ENCODE measurements around the gene DUOX2.
"Not testable (repeated sequence)": the region's sequence is repeated elsewhere in the genome, so short reads cannot be mapped to it uniquely, and the experiment has no call there.

The DUOX2 gene

DNA sequence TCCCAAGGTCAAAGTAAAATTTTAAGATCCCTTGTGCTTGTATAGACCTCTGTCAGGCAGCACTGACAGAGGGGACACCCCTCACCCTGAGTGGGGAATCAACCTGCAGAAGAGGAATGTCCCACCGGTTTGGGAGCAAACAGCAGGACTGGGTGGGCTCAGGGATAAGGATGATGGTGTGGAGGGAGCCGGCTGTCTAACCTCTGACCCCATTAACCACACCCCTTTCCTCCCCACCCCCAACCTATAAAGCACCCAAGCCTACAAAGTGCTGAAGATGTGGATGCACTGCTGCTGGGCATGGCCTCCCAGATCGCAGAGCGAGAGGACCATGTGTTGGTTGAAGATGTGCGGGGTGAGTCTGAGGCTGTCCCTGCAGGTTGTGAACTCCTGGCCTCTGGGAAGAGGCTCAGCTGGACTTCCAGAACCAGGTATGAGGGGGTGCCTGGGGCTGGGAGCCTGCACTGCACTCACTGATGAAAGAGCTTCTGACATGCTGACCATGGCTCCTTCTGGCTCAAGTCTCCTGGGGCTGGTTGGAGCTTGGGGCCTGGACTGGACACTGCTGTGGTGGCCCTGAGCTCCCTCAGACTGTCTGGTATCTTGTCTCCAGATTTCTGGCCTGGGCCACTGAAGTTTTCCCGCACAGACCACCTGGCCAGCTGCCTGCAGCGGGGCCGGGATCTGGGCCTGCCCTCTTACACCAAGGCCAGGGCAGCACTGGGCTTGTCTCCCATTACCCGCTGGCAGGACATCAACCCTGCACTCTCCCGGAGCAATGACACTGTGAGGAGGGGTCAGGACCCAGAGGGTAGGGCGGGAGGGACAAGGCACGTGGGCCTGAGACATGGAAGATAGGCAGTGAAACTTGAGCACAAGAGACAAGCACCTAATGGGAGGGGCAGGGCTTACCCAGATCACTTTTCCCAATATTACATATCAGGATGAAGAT lies 25.1 kb upstream of the DUOX2 start:
- DNase-seq = no peak

DNA sequence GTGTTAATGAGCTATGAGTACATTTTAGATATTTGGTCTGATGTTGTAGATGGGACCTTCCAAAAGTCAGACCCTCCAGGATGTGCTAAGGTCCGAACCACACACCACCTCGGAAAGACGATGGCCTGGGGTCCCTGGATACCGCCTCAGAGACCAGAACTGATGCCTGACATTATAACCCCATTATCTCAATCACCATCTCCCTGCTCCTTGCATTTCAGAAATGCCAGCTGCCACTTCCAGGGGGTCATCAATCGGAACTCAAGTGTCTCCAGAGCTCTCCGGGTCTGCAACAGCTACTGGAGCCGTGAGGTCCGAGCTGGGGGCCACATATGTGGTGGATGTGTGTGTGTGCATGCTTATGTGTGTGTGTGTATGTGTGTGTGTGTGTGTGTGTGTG lies 23.7 kb upstream of the DUOX2 start:
- DNase-seq = no peak

DNA sequence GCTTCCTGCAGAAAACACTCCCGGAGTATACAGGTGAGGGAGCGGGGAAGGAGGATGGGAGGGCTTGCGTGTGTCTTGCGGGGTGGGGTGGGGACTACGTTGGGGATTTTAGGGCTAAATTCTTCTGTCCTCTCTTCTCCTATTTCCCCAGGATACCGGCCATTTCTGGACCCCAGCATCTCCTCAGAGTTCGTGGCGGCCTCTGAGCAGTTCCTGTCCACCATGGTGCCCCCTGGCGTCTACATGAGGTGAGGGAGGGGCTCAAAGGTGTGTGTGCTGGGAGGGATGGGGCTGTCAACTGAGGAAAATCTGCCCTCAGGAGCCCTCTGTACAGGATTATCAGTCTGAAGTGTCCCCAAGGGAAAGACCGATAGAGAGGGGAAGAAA lies 22.4 kb upstream of the DUOX2 start:
- DNase-seq = no peak

DNA sequence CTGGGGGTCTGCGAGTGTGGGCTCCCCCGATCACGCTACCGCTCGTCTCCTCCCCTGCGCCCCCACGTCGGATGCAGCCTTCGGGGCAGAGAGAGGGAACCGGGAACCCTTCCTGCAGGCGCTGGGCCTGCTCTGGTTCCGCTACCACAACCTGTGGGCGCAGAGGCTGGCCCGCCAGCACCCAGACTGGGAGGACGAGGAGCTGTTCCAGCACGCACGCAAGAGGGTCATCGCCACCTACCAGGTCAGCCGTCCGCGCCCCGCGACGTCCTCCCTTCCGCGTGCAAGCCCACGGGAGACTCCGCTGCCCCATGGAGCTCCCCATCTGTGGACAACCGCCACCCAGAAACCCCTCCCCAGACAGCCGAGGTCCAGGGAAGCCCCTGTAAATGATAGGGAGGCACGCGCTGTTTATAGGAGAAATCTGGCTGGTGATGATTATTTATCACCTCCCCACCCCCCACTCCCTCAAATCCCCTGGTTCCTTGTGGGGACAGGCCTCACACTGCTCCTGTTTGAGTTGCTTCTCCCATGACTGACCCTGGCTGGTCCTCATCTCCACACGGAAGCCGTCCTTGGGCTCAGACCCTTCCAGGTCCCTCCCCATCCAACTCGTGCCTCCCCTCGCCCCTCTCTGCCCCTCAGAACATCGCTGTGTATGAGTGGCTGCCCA lies 21.9 kb upstream of the DUOX2 start:
- not testable (repeated sequence) for DNase-seq

DNA sequence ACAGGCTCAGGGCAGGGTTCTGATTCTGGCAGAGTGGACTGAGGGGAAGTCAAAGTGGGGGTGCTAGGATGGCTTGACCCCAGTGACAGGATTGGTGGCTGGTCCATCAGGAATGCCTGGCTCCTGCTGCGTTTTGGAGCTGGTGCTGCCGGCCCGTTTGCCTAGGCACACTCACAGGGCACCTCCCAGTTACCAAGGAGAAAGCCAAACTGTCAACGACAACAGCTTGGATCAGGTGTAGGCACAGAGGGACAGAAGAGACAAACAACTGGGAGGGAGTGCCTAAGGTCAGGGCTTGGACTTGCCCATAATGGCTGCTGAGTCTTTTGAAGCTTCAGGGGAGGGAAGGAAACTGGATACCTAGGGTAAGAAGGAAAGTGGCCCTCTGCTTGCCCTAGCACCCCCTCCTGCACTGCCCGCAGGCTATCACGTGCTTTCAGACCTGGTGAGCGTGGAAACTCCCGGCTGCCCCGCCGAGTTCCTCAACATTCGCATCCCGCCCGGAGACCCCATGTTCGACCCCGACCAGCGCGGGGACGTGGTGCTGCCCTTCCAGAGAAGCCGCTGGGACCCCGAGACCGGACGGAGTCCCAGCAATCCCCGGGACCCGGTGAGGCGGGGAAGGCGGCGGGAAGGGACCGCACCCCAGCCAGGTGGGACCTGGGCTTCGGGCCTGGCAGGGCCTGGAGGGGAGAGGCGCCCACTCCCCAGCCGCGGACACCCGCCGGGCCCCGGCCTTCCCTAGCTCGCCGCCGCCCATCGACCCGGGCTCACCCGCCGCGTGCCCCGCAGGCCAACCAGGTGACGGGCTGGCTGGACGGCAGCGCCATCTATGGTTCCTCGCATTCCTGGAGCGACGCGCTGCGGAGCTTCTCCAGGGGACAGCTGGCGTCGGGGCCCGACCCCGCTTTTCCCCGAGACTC lies 21.0 kb upstream of the DUOX2 start:
- DNase-seq = no peak

DNA sequence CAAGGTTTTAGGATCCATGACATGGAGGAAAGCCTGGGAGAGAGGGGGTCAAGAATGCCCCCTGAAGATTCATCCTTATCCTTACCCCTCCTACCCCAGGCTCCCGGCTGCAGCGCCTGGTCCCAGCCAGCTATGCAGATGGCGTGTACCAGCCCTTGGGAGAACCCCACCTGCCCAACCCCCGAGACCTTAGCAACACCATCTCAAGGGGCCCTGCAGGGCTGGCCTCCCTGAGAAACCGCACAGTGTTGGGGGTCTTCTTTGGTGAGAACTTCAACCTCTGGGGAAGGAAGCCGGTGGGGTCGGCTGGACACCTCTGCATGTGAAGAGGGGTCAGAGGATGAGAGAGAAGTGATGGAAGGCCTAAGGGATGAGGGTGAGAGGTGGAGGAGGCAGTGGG lies 20.1 kb upstream of the DUOX2 start:
- no peak for DNase-seq

DNA sequence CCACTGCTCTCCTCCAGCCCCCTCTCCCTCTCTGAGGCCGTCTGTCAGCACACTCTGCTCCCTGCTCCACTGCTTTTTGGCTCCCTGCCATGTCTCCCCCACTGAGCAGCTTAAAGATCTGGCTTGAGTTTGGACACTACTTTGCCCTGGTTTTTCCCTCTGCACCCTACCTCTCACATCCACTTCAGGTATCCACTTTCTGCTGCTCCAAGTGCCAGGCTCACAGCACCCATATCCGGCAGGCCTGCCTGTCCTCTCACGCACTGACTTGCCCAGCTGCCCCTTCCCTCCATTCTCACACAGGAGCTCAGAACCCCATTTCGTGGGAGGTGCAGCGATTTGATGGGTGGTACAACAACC lies 19.6 kb upstream of the DUOX2 start:
- no peak for DNase-seq

DNA sequence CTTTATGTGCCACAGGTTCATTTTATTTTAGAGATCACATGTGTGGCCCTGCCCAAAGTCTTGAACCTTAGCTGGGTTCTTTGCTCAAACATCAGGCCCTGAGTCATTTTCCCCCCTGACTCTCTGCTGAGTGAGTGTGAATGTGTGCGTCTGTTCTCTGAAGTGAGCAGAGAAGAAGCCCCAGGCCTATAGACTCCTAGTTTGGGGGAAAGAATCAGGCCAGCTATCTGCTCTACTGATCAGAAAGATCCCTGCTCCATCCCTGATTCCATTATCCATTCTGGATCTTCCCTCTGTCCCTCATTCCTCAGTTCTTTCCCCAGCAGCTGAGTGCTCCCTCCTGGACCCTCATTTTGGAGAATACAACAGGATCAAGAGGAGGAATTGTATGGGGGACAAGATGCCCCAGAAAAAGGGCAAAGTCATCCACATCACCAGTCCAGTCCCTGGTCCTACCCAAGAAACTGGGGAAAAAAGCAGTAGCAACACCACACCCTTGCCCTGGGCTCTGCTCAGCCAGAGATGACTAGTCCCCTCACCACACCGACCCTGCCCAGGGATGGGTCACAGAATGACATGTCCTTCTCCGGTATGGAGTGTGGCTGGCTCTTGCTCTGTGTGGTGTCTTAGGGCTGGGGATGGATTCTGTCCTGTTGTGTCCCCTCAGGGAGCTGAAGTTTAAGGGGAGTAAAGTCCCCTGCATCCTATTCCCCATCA lies 19.0 kb upstream of the DUOX2 start:
- DNase-seq = no peak

DNA sequence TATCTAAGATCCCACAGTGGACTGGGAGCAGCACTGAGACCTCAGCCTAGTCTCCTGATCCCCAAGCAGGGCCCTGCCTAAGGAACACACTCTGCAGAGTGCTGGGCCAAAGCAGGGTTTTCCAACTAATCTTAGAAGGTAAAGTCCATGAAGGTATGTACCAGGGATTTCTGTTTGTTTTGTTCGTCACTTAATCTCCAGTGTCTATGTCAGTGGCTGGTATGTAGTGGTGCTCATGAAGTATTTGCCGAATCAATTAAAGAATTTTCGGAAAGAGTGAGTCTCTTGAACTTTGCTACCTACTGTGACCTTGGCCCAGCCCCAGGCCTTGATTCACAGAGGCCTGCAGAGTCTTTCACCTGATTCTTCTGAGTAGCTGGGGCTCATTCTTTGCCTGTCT lies 17.5 kb upstream of the DUOX2 start:
- no peak for DNase-seq

DNA sequence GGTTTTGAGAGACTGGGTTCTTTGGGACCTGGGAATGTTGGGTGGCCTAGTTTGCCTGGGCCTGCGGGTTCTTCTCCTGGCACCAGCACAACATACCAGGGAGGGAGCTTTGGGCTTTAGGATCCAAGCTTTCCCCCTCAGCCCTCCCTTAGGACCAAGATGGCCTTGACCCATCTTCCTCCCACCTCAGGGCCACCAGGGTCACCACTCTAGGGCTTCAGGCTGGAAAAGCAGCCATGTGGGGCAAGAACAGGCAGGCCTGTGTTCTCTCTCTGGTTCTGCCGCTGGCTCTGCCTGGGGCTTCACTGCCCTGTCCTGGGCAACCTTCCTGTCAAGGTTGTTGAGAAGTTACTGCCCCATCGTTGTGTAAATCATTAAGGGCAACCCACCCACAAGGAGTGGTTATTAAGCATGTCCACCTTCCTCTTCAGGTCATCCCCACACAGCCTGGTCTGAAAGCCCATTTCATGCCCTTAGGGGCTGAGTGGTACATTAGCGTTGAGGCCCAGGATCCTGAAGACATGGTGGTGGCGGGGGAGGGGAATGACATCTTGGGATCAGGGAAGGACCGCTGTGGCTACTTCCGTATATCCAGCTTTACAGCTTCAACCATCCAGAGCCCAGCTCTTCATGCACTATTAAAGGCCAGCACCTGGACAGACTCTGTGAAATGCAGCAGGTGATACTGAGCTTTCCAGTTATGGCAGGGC lies 16.5 kb upstream of the DUOX2 start:
- no peak for DNase-seq

DNA sequence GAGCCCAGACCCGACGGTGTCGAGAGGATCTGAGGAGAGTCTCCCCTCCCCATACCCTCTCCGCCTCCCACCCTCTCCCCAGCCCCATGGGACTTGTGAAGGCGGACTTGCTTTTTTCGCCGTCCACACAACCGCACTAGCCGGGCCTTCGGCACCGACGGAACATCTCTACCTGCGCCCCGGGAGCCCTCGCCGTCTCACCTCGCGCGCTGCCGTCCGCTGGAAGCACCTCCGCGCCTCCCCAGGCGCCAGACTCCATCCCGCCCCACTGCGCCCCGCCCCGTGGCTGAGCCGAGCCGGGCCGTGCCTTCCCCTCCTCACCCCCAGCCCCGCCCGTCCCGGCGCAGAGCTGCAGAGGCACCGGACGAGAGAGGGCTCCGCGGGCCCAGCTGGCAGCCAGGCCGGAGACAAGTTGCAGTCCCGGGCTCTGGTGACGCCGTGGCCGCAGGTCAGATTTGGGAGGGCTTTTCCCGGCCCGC lies 15.7 kb upstream of the DUOX2 start, which contains the start of the genes DUOX1 and DUOXA1:
TSS of gene DUOX1 (plus strand) at position 344 of the 479 bp plus-strand sequence. CDS start 1,973 bp downstream, outside the sequence.
TSS of gene DUOXA1 (minus strand) at position 229 of the 479 bp plus-strand sequence. CDS start 6,865 bp downstream, outside the sequence.
- DNase-seq = no peak

DNA sequence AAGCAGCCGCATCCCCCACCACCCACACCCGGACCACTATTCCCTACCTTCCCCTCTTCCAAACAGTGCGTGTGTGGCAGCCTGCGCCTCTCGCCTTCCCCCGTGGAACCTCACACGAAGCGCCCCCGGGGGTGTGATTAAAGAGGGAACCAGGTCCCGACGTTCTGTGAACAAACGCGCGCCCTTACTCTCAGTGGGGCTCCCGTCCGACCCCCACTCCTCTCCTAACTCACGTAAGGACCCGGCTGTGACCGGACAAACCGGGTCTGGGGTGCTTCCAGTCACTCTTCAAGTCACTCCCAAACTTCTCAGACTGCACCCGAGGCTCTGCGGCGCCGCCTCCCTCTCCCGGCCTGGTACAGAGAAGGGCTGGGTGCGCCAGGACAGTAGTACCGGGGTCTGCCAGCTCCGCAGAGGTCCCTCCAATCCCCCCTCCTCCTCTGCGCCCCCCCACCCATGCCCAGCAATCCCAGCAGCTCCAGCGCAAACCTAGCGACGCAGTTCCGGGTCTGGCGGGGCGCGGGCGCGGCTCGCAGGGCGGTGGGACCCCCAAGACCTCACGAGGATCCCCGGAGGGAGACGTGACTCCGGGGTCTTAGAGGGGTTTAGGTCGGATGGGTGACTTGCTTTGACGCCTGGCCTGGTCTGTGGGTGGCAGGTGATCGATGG lies 15.1 kb upstream of the DUOX2 start:
- DNase-seq = no peak

DNA sequence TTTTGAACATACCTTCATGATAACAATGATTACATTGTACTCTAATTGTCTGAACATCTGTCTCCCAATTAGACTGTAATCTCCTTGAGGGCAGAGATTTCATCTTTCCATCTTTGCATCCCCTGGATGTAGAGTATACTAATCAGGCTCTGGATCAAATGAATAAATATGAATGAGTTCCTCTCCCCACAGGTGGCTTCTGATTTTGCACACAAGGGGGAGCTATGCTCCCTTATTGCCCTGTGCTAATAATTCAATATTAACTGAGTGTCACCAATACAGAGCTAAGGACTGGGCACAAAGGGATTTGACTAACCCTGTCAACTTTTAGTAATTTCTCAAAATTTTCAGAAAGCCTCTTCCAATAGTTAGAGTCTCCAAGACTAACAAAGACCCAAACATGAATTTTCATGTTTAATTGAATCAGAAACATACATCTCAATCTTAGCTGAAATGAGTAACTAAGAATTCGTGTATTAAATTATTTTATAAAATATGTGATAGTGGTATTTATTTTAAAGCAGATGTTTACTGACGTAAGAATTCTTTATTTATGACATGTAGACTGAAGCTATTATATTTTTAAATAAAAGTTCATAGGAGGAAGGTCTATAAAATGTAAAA lies 12.7 kb upstream of the DUOX2 start:
- peak; percentile 22 for DNase-seq

DNA sequence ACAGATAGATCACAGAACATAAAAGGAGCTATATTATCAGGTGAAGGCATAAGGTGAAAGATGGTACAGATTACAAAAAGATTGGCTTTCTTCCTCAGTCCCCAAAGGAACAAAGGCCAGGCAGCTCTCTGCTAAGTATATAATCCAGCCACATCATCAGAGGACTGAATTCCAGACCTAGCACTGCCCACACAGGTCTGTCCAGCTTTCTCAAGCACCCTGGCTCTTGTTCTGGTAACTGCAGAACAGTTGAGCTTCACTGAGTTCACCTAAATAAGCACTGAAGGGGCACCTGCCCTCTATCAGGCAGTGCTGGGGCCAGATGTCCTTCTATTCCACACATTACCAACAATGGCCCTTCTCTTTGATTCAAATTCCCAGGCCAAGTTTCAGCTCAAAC lies 9.4 kb upstream of the DUOX2 start:
- no peak for DNase-seq

DNA sequence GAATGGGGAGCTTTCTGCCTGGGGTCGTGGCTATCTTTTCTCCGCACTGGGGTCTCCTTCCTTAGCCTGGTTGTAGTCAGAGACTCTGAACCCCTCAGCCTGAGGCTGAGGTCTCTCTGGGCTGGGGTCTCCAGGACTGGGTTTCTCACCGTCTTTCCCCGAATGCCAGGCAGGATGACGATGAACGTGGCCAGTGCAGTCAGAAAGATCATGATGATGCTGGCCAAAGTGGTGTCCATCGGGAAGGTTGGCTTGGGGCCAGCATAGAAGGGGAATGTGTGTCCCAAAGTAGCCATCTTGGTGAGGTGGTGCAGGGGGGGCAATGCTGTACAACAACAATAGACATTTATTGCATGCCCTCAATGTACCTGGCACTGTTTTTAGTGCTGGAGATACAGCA lies 8.7 kb upstream of the DUOX2 start:
- DNase-seq = no peak

DNA sequence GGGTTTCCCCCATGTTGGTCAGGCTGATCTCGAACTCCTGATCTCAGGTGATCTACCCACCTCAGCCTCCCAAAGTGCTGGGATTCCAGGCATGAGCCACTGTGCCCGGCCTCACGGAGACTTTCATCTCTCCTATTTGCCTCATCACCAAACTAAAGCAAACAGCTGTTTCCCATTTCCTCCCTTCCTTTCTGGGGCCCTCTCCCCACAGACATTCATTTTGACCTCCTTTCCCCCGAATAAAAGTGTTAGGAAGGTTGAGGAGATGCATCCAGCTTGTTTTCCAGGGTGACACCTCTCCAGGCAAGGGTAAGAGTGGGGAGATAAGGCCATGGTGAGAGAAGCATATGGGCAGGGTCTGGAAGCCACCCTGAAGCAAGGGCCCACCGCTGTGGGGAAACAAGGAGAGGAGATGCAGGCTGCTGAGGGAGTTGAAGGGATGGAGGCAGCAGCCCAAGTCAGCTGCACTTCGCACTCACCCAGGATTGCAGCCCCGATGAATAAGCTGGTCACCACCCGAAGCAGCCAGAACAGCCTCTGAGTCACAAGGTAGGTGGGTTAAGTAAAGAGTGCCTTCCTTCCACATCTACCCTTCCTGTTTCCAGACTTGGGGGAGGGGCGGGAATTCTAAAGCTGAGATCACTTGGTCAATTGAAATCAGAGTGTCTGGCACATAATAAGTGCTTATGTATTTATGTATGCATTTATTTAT lies 7.9 kb upstream of the DUOX2 start:
- DNase-seq = peak; percentile 91

DNA sequence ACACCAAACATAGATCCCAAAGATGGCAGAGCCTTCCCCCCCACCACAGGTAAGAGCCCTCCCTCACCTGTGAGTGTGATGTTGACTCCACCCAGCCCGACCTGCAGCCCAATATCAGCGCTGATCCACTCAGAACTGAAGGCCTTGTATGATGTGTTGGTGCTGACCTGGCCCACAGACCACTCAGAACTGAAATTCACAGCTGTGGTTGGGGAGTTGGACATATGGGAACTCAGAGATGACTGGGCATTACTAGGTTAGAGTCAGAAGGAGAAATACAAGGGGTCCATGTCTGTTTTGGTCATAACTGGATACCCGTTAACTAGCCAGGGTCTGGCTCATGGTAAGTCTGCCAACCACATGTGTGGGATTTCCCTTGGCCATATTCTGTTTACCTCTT lies 7.0 kb upstream of the DUOX2 start:
- no peak for DNase-seq

DNA sequence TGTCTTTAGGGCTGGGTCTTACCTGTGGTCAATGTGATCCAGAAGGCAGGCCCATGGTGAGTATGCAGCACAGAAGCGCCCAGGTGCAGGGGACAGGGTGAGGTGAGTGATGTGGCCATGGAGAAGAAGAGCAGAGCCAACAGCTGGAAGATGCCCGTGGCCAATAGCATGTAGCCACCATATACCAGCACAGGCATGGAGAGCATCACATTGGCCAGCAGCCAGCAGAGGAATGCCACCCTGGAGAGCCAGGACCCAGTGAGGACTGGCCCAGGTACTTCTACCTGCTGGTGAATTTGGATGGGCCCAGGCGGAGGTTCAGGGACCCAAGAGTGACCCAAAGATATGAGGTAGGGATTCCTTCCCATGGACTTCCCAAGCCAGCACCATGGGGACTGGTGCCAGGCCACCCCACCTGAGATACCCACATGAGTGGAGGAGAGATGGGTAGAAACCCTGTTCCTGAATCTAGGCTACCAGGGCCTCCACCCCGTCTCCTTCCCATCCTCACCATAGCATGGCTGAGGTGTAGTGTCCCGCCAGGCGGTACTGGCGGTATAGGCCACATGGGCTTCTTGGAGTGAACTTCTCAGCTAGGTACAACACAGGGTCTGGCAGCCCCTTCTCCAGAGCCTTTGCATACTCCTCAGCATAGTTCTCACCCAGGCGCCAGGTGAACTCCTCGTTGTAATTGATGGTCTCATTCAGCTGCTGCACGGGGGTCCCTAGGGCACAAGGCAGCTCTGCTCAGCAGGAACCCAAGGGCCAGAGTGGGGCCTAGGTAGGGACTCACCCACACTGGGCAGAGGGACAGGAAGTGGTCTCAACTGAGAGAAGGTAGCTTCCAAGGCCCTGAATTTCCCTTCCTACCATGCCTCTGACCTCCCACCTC lies 6.4 kb upstream of the DUOX2 start:
- no peak for DNase-seq

DNA sequence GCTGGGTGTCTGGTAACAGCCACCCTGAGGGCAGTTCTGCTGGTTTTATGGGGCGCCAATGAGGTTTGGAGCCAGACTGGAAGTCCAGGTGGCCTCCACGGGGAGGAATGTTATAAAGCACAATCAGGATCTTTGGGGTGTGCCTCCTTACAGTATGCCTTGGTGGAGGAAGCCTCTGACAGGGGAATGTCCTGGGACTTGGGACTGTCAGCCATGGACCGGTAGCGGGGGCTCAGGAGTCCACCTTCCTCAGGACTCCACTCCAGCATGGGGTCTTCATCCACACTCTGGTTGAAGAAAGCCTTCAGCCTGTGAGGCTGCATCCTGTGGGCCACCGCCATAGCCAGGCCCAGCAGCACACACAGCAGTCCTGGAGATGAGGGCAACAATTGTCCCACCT lies 5.0 kb upstream of the DUOX2 start:
- no peak for DNase-seq

Measured in fibroblast of skin of right biceps (primary cell).